Activated CD4-positive, alpha-beta T cell treated with anti-CD3 and anti-CD28 coated beads, Interleukin-2, amount 10 ng/mL, durations not matched to agents 24 days and 14 days (primary cell): ENCODE results near the gene ARFGAP1. TPM values are rescaled to one million over a fixed set of nuclear protein-coding genes. Genes with fewer than 3 reads are reported as not detected.

Experiments
- DNase-seq: peaks from one replicate; pipeline ENCODE4 v3.0.0; 2022
- H3K27ac Mint-ChIP-seq: one replicate; pipeline ENCODE4 v1.8.0; 2022; ENCODE audit warnings: mild to moderate bottlenecking, mixed read lengths
- H3K27me3 Mint-ChIP-seq: one replicate; pipeline ENCODE4 v1.8.0; 2022; ENCODE audit warnings: mixed read lengths
- H3K36me3 Mint-ChIP-seq: one replicate; pipeline ENCODE4 v1.8.0; 2022; ENCODE audit warnings: low read depth, mild to moderate bottlenecking, mixed read lengths
- H3K4me1 Mint-ChIP-seq: one replicate; pipeline ENCODE4 v1.8.0; 2021; ENCODE audit warnings: mixed read lengths
- H3K4me3 Mint-ChIP-seq: one replicate; pipeline ENCODE4 v1.8.0; 2022; ENCODE audit warnings: mild to moderate bottlenecking, moderate library complexity, mixed read lengths
- H3K9me3 Mint-ChIP-seq: one replicate; pipeline ENCODE4 v1.8.0; 2021; ENCODE audit warnings: mixed read lengths
- intact Hi-C: fragments of 100-400 bp; cut with micrococcal nuclease; formaldehyde crosslinking; loops from one replicate; pipeline ENCODE4 v1.15.1; 2023
- total RNA-seq: library from RNA; stranded (reverse); gene quantifications from 2 replicates; pipeline ENCODE4 v1.2.3, GENCODE V29; 2022

The ARFGAP1 gene
- total RNA-seq, 1 donor from 2014 or later, result 97.0 TPM

- peaks cover 19% of the 10 kb centered on the region for H3K4me1 Mint-ChIP-seq
- peak; percentile 61 for DNase-seq
- intact Hi-C loops, result loop anchor here (5.0 kb wide), 1 partner anchor 683 kb away; the partner anchor contains the start of gene UCKL1
- peaks cover 8% of the 10 kb centered on the region for H3K27me3 Mint-ChIP-seq
- peak overlapping the region; percentile 93 for H3K4me3 Mint-ChIP-seq
- H3K27ac Mint-ChIP-seq, result peak overlapping the region; percentile 89
- peaks cover 15% of the 10 kb centered on the region for H3K36me3 Mint-ChIP-seq
- no peaks in the 10 kb centered on the region for H3K9me3 Mint-ChIP-seq
Observed at GRCh38 chr20:63273635-63274380, 1.2 kb downstream of the ARFGAP1 start.

- Mint-ChIP-seq H3K4me3 (peak overlapping the region; percentile 40), H3K36me3 (peaks cover 18% of the 10 kb centered on the region), H3K4me1 (peaks cover 19% of the 10 kb centered on the region), H3K27me3 (peaks cover 8% of the 10 kb centered on the region), H3K9me3 (no peaks in the 10 kb centered on the region), H3K27ac (no peak overlapping the region)
- intact Hi-C loops, result loop anchor here (5.0 kb wide), 1 partner anchor 683 kb away; the partner anchor contains the start of gene UCKL1
- DNase-seq, result no peak
Observed at GRCh38 chr20:63274381-63275228, 2.0 kb downstream of the ARFGAP1 start.

GRCh38 chr20:63275825-63276224 lies 3.2 kb downstream of the ARFGAP1 start:
- intact Hi-C loops, result no loop called here
- Mint-ChIP-seq H3K4me3 (no peak overlapping the region), H3K9me3 (no peaks in the 10 kb centered on the region), H3K4me1 (peaks cover 16% of the 10 kb centered on the region), H3K27me3 (peaks cover 6% of the 10 kb centered on the region), H3K36me3 (peaks cover 23% of the 10 kb centered on the region), H3K27ac (no peak overlapping the region)
- DNase-seq, result no peak

- H3K4me1 Mint-ChIP-seq, result peaks cover 10% of the 10 kb centered on the region
Observed at GRCh38 chr20:63276956-63277355, 4.3 kb downstream of the ARFGAP1 start.

GRCh38 chr20:63277466-63278272 lies 5.1 kb downstream of the ARFGAP1 start:
- Mint-ChIP-seq H3K36me3 (peaks cover 25% of the 10 kb centered on the region), H3K4me3 (no peak overlapping the region), H3K4me1 (peaks cover 9% of the 10 kb centered on the region), H3K9me3 (no peaks in the 10 kb centered on the region), H3K27ac (no peak overlapping the region), H3K27me3 (no peaks in the 10 kb centered on the region)
- intact Hi-C loops, result no loop called here
- no peak for DNase-seq

More at GRCh38 chr20:63276956-63277355, 4.3 kb downstream of the ARFGAP1 start:
- Mint-ChIP-seq H3K27ac (no peak overlapping the region), H3K27me3 (no peaks in the 10 kb centered on the region), H3K36me3 (peaks cover 25% of the 10 kb centered on the region), H3K9me3 (no peaks in the 10 kb centered on the region), H3K4me3 (no peak overlapping the region)
- intact Hi-C loops, result no loop called here
- DNase-seq, result no peak

GRCh38 chr20:63278661-63279060 lies 6.0 kb downstream of the ARFGAP1 start:
- no peak for DNase-seq
- intact Hi-C loops, result no loop called here
- Mint-ChIP-seq H3K4me3 (no peak overlapping the region), H3K36me3 (peaks cover 23% of the 10 kb centered on the region), H3K27ac (no peak overlapping the region), H3K27me3 (no peaks in the 10 kb centered on the region), H3K4me1 (peaks cover 7% of the 10 kb centered on the region), H3K9me3 (no peaks in the 10 kb centered on the region)

GRCh38 chr20:63279931-63280330 lies 7.3 kb downstream of the ARFGAP1 start:
- Mint-ChIP-seq H3K9me3 (no peaks in the 10 kb centered on the region), H3K4me3 (no peak overlapping the region), H3K27me3 (no peaks in the 10 kb centered on the region), H3K27ac (no peak overlapping the region), H3K36me3 (peaks cover 23% of the 10 kb centered on the region), H3K4me1 (peaks cover 3% of the 10 kb centered on the region)
- intact Hi-C loops, result no loop called here
- DNase-seq, result no peak

- no peak overlapping the region for H3K4me3 Mint-ChIP-seq
- intact Hi-C loops, result no loop called here
- H3K9me3 Mint-ChIP-seq, result no peaks in the 10 kb centered on the region
- no peak for DNase-seq
- no peaks in the 10 kb centered on the region for H3K27me3 Mint-ChIP-seq
- H3K4me1 Mint-ChIP-seq, result peaks cover 3% of the 10 kb centered on the region
- H3K36me3 Mint-ChIP-seq, result peaks cover 21% of the 10 kb centered on the region
- peak overlapping the region; percentile 15 for H3K27ac Mint-ChIP-seq
Observed at GRCh38 chr20:63280371-63280770, 7.8 kb downstream of the ARFGAP1 start.

- Mint-ChIP-seq H3K27me3 (no peaks in the 10 kb centered on the region), H3K4me1 (peaks cover 3% of the 10 kb centered on the region), H3K4me3 (no peak overlapping the region), H3K9me3 (no peaks in the 10 kb centered on the region), H3K27ac (no peak overlapping the region), H3K36me3 (peaks cover 23% of the 10 kb centered on the region)
- DNase-seq, result no peak
- intact Hi-C loops, result no loop called here
Observed at GRCh38 chr20:63280929-63281545, 8.4 kb downstream of the ARFGAP1 start.

GRCh38 chr20:63281742-63282665 lies 9.4 kb downstream of the ARFGAP1 start:
- Mint-ChIP-seq H3K36me3 (peaks cover 17% of the 10 kb centered on the region), H3K4me3 (no peak overlapping the region), H3K4me1 (peaks cover 3% of the 10 kb centered on the region), H3K9me3 (no peaks in the 10 kb centered on the region), H3K27ac (no peak overlapping the region), H3K27me3 (no peaks in the 10 kb centered on the region)
- DNase-seq, result no peak
- intact Hi-C loops, result no loop called here

GRCh38 chr20:63282946-63283345 lies 10.3 kb downstream of the ARFGAP1 start:
- Mint-ChIP-seq H3K36me3 (peaks cover 13% of the 10 kb centered on the region), H3K27ac (no peak overlapping the region), H3K27me3 (no peaks in the 10 kb centered on the region), H3K4me1 (peaks cover 3% of the 10 kb centered on the region), H3K4me3 (no peak overlapping the region), H3K9me3 (no peaks in the 10 kb centered on the region)
- intact Hi-C loops, result no loop called here
- no peak for DNase-seq

- no peak for DNase-seq
- Mint-ChIP-seq H3K27ac (peak overlapping the region; percentile 60), H3K36me3 (peaks cover 12% of the 10 kb centered on the region), H3K9me3 (no peaks in the 10 kb centered on the region), H3K27me3 (no peaks in the 10 kb centered on the region), H3K4me1 (peaks cover 3% of the 10 kb centered on the region), H3K4me3 (peak overlapping the region; percentile 67)
- intact Hi-C loops, result no loop called here
Observed at GRCh38 chr20:63283397-63284082, 10.9 kb downstream of the ARFGAP1 start.
